Motor neuron (in vitro differentiated cells): ENCODE data around the gene TMEM161A. TPM values are rescaled to one million over a fixed set of nuclear protein-coding genes. Genes with fewer than 3 reads are reported as not detected.
A peak's percentile ranks its signal among the peaks of the same experiment; 100 is the strongest.

ENCODE experiments used
- ATAC-seq, 8 experiments: fragments of 200-7000 bp; cut with Tn5 transposase; replicated peaks in 6 of 8; 2 replicates each; pipeline ENCODE4 v1.8.0; 2021; ENCODE audit warnings: mild to moderate bottlenecking in 8 of 8, moderate library complexity in 8 of 8
- H3K27ac ChIP-seq, 2 donors: fragments of 250-450 bp; sonication (Bioruptor Pico); 2 replicates each; pipeline ENCODE4 v1.9.0; 2021; ENCODE audit warnings: antibody characterized with exemption in 2 of 2, mild to moderate bottlenecking in 2 of 2, moderate library complexity in 1 of 2
- H3K4me1 ChIP-seq, 2 donors: fragments of 250-450 bp; sonication (Bioruptor Pico); replicated peaks in 1 of 2; 2 replicates each; pipeline ENCODE4 v1.6.1; 2021; ENCODE audit warnings: antibody characterized with exemption in 2 of 2, mild to moderate bottlenecking in 2 of 2, moderate library complexity in 1 of 2
- H3K4me3 ChIP-seq, 5 donors: fragments of 250-450 bp; sonication (Bioruptor Pico); 2 replicates each; pipeline ENCODE4 v1.9.0; 2021; ENCODE audit warnings: antibody characterized with exemption in 5 of 5, mild to moderate bottlenecking in 5 of 5, moderate library complexity in 4 of 5
- WGBS, 10 experiments: fragments of 450-650 bp; shearing (Covaris generic); methylation state at CpG; one replicate each; pipeline ENCODE4 v1.0.0; 2022; 5-methylcytosine and 5-hydroxymethylcytosine counted together
- in situ Hi-C, 9 experiments: fragments of 400-800 bp; cut with MboI; loops; one replicate each; pipeline ENCODE4 v1.15.0; 2021; ENCODE audit warnings: low sequenced_read_pairs in 9 of 9, low pct_unique_long_range_greater_than_20kb in 2 of 9; ENCODE audit not compliant: unreplicated experiment in 9 of 9
- total RNA-seq, 8 experiments: library from RNA; unstranded; fragments of 300-600 nt; gene quantifications; 2 replicates each; pipeline versions ENCODE4 v1.2.3 to v1.2.4, GENCODE V29; 2022

TMEM161A gene
- total RNA-seq, 8 experiments from 2014 or later: 12.7 to 34.7 (median 17.6) TPM

- in situ Hi-C loops: no loop called here
- Histone ChIP-seq H3K4me3 (no peak overlapping the region), H3K27ac (no peak overlapping the region), H3K4me1 (no peaks in the 10 kb centered on the region)
- WGBS, 10 experiments: 56 to 79% (median 67%) methylated on average over 3 to 9 of the region's 13 CpGs; no CpG with 5 or more reads in 3 of the 10 experiments
- peak in 1 of 8 experiments; percentile 55 for ATAC-seq
These were observed 63.9 kb downstream of the TMEM161A start for GRCh38 chr19:19074196-19074882.

- in situ Hi-C loops: no loop called here
- 70 to 100% (median 82%) methylated on average over 1 to 6 of the region's 8 CpGs; no CpG with 5 or more reads in 1 of the 10 experiments for WGBS, 10 experiments
- Histone ChIP-seq H3K4me1 (no peaks in the 10 kb centered on the region), H3K4me3 (no peak overlapping the region), H3K27ac (no peak overlapping the region)
- no peak for ATAC-seq
These were observed 66.4 kb downstream of the TMEM161A start for GRCh38 chr19:19071897-19072296.

Other genes starting within 250 kb of the TMEM161A start
- 10 to 100 TPM in 5 of 8 experiments, 1 to 10 TPM in 3; 1.2 to 42.1 (median 14.2) TPM for gene CERS1, start 242.3 kb downstream of the TMEM161A start, total RNA-seq
- 100 to 1,000 TPM; 151 to 208 (median 173) TPM for gene COPE, start 219.1 kb downstream of the TMEM161A start, total RNA-seq
- gene DDX49, start 218.8 kb downstream of the TMEM161A start, total RNA-seq: 10 to 100 TPM; 52.7 to 95.5 (median 67.7) TPM
- gene HOMER3, start 197.3 kb downstream of the TMEM161A start, total RNA-seq: 10 to 100 TPM in 6 of 8 experiments, 1 to 10 TPM in 2; 9.0 to 40.0 (median 14.6) TPM
- gene SUGP2, start 105.0 kb downstream of the TMEM161A start, total RNA-seq: 100 to 1,000 TPM in 2 of 8 experiments, 10 to 100 TPM in 6; 36.4 to 126 (median 63.2) TPM
- gene ARMC6, start 104.9 kb downstream of the TMEM161A start, total RNA-seq: 10 to 100 TPM; 23.0 to 44.6 (median 30.3) TPM
- 10 to 100 TPM in 1 of 8 experiments, 1 to 10 TPM in 7; 3.8 to 15.6 (median 7.9) TPM for gene SLC25A42, start 74.5 kb downstream of the TMEM161A start, total RNA-seq
- gene MEF2B, start 31.8 kb upstream of the TMEM161A start, total RNA-seq: 1 to 10 TPM in 2 of 8 experiments, under 1 TPM in 5, not detected in 1; 0.20 to 2.5 (median 0.66) TPM
- 10 to 100 TPM; 15.3 to 25.8 (median 19.8) TPM for gene BORCS8, start 53.7 kb upstream of the TMEM161A start, total RNA-seq
- 100 to 1,000 TPM in 2 of 8 experiments, 10 to 100 TPM in 6; 43.6 to 172 (median 88.6) TPM for gene RFXANK, start 53.8 kb upstream of the TMEM161A start, total RNA-seq
- 10 to 100 TPM in 4 of 8 experiments, 1 to 10 TPM in 4; 8.7 to 26.0 (median 11.8) TPM for gene NR2C2AP, start 64.9 kb upstream of the TMEM161A start, total RNA-seq
- gene NCAN, start 73.5 kb upstream of the TMEM161A start, total RNA-seq: 100 to 1,000 TPM in 1 of 8 experiments, 10 to 100 TPM in 6, 1 to 10 TPM in 1; 7.1 to 211 (median 27.4) TPM
- gene TM6SF2, start 134.8 kb upstream of the TMEM161A start, total RNA-seq: 1 to 10 TPM in 3 of 8 experiments, under 1 TPM in 5; 0.16 to 1.7 (median 0.78) TPM
- 10 to 100 TPM; 27.6 to 66.0 (median 42.5) TPM for gene SUGP1, start 182.0 kb upstream of the TMEM161A start, total RNA-seq
- gene MAU2, start 182.4 kb upstream of the TMEM161A start, total RNA-seq: 10 to 100 TPM; 17.7 to 67.6 (median 27.4) TPM